Rectal smooth muscle tissue (tissue), 1 donor: ENCODE data around the gene ICA1.
"Not testable (repeated sequence)": the region's sequence is repeated elsewhere in the genome, so short reads cannot be mapped to it uniquely, and the experiment has no call there.

Experiments
- H3K27ac ChIP-seq: one replicate; pipeline ENCODE4 v1.7.0; 2013; ENCODE audit warnings: low read depth, low read length, inconsistent platforms
- H3K27me3 ChIP-seq: one replicate; pipeline ENCODE4 v1.7.0; 2013; ENCODE audit warnings: low read length; ENCODE audit not compliant: control insufficient read depth, insufficient read depth
- H3K36me3 ChIP-seq: one replicate; pipeline ENCODE4 v1.7.0; 2013; ENCODE audit warnings: low read length; ENCODE audit not compliant: control insufficient read depth, insufficient read depth
- H3K4me1 ChIP-seq: one replicate; pipeline ENCODE4 v1.7.0; 2013; ENCODE audit warnings: low read length; ENCODE audit not compliant: control insufficient read depth, insufficient read depth
- H3K4me3 ChIP-seq: one replicate; pipeline ENCODE4 v1.7.0; 2013; ENCODE audit warnings: low read length
- H3K9ac ChIP-seq: one replicate; pipeline ENCODE4 v1.7.0; 2013; ENCODE audit warnings: low read length

ICA1 gene

DNA sequence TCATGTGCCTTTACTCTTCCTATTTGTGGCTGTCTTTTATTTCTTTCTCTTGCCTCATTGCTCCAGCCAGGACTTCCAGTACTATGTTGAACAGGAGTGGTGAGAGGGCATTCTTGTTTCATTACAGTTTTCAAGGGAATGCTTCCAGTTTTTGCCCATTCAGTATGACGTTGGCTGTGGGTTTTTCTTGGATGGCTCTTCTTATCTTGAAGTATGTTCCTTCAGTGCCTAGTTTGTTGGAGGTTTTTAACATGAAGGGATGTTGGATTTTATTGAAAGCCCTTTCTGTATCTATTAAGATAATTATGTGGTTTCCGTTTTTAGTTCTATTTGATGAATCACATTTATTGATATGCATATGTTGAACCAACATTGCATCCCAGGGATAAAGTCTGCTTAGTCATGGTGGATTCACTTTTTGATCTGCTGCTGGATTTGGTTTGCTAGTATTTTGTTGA is 196.6 kb downstream of the ICA1 start:
- H3K4me3 ChIP-seq: no peak overlapping the region
- H3K27me3 ChIP-seq: no peaks in the 10 kb centered on the region

GRCh38 chr7:8064828-8065227 is 197.1 kb downstream of the ICA1 start:
- H3K27ac ChIP-seq: no peak overlapping the region
- no peaks in the 10 kb centered on the region for H3K27me3 ChIP-seq
- peaks cover 2% of the 10 kb centered on the region for H3K36me3 ChIP-seq
- no peak overlapping the region for H3K9ac ChIP-seq
- no peak overlapping the region for H3K4me3 ChIP-seq
- no peaks in the 10 kb centered on the region for H3K4me1 ChIP-seq

More for the DNA sequence above, 196.6 kb downstream of the ICA1 start:
- peaks cover 2% of the 10 kb centered on the region for H3K36me3 ChIP-seq
- no peak overlapping the region for H3K9ac ChIP-seq
- no peak overlapping the region for H3K27ac ChIP-seq
- H3K4me1 ChIP-seq: no peaks in the 10 kb centered on the region

DNA sequence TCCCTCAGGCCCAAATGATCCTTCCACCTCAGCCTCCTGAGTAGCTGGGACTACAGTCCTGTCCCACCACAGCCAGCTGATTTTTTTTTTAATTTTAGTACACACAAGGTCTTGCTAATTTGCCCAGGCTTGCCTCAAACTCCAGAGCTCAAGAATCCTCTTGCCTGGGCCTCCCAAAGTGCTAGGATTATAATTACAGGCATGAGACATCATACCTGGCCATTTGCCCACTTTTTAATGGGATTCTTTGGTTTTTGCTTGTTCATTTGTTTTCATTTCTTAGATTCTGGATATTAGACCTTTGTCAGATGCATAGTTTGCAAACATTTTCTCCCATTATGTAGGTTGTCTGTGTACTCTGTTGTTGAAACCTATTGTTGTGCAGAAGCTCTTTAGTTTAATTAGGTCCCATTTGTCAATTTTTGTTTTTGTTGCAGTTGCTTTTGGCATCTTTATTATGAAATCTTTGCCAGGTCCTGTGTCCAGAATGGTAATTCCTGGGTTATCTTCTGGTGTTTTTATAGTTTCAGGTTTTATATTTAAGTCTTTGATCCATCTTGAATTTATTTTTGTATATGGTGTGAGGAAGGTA is 198.2 kb downstream of the ICA1 start:
- Histone ChIP-seq H3K27me3 (no peaks in the 10 kb centered on the region), H3K36me3 (peaks cover 2% of the 10 kb centered on the region), H3K4me3 (no peak overlapping the region), H3K27ac (no peak overlapping the region), H3K4me1 (no peaks in the 10 kb centered on the region), H3K9ac (no peak overlapping the region)

GRCh38 chr7:8063300-8063699 is 198.7 kb downstream of the ICA1 start:
- H3K4me1 ChIP-seq, H3K9ac ChIP-seq: not testable (repeated sequence)

More at GRCh38 chr7:8063300-8063699, 198.7 kb downstream of the ICA1 start:
- not testable (repeated sequence) for H3K27ac ChIP-seq, H3K4me3 ChIP-seq, H3K27me3 ChIP-seq, H3K36me3 ChIP-seq
